NCI-H460 (cell line): ENCODE data around the gene TOMM6. TPM values are rescaled to one million over a fixed set of nuclear protein-coding genes. Genes with fewer than 3 reads are reported as not detected.

Experiments used
- DNase-seq: peaks from one replicate; pipeline ENCODE4 v3.0.0-alpha.2; 2016; ENCODE audit warnings: low read depth; ENCODE audit errors: extremely low read depth
- small RNA-seq, 2 experiments: library from RNA; depleted of rRNA; stranded (forward); fragments of <200 nt; gene quantifications; one replicate each; pipeline ENCODE3, GENCODE V24; 2014
- total RNA-seq: library from RNA; depleted of rRNA; stranded (reverse); fragments of >200 nt; shearing (Covaris generic); gene quantifications from 2 replicates; pipeline ENCODE4 v1.2.3, GENCODE V29; 2014; rRNA removed

The TOMM6 gene
- total RNA-seq, 1 experiment from 2014 or later = 142 TPM

- no peak for DNase-seq
Measured at GRCh38 chr6:41818271-41819054, 31.0 kb downstream of the TOMM6 start.

GRCh38 chr6:41821266-41821665, 33.8 kb downstream of the TOMM6 start:
- no peak for DNase-seq

- no peak for DNase-seq
Measured at GRCh38 chr6:41822021-41822420, 34.5 kb downstream of the TOMM6 start.

GRCh38 chr6:41823178-41823577, 35.7 kb downstream of the TOMM6 start:
- no peak for DNase-seq

GRCh38 chr6:41824571-41825569, 37.4 kb downstream of the TOMM6 start:
- DNase-seq = no peak

- DNase-seq = no peak
Measured at GRCh38 chr6:41826343-41827022, 39.0 kb downstream of the TOMM6 start.

- DNase-seq = no peak
Measured at GRCh38 chr6:41832263-41832662, 44.8 kb downstream of the TOMM6 start.

- DNase-seq = no peak
Measured at GRCh38 chr6:41836022-41836659, 48.6 kb downstream of the TOMM6 start.

GRCh38 chr6:41836660-41837052, 49.2 kb downstream of the TOMM6 start:
- no peak for DNase-seq

Small RNA genes lying within 50 kb of the gene (small RNA-seq; reads per million reads assigned to genes)
- gene AL365205.2 (0 reads per million in 2 experiments), gene AL365205.3 (0 reads per million in 2 experiments), gene RF00393 (0 to 0.02 reads per million in 2 experiments)

Other genes with a start within 250 kb of the TOMM6 start
- 3.6 and 3.7 TPM in 2 replicates for gene FOXP4, start 241.3 kb upstream of the TOMM6 start, total RNA-seq
- gene MDFI, start 149.2 kb upstream of the TOMM6 start, total RNA-seq = 0.52 and 2.1 TPM in 2 replicates
- gene TFEB, start 52.1 kb upstream of the TOMM6 start, total RNA-seq = 3.1 and 4.6 TPM in 2 replicates
- gene PGC, start 40.3 kb upstream of the TOMM6 start, total RNA-seq = not detected in 2 replicates
- 1.2 and 2.5 TPM in 2 replicates for gene FRS3, start 7.8 kb upstream of the TOMM6 start, total RNA-seq
- gene PRICKLE4, start 6.9 kb upstream of the TOMM6 start, total RNA-seq = 0.40 and 1.2 TPM in 2 replicates
- 3.1 and 3.6 TPM in 2 replicates for gene USP49, start 107.7 kb downstream of the TOMM6 start, total RNA-seq
- 19.8 and 21.2 TPM in 2 replicates for gene MED20, start 133.4 kb downstream of the TOMM6 start, total RNA-seq
- 21.4 and 25.1 TPM in 2 replicates for gene BYSL, start 133.8 kb downstream of the TOMM6 start, total RNA-seq
- 18.9 and 19.8 TPM in 2 replicates for gene CCND3, start 154.1 kb downstream of the TOMM6 start, total RNA-seq